AG20443 (cell line): Measurements from ENCODE around the gene TERB1.
"Not testable (repeated sequence)": the region's sequence is repeated elsewhere in the genome, so short reads cannot be mapped to it uniquely, and the experiment has no call there.

Experiments
- DNase-seq: peaks from one replicate; pipeline ENCODE4 v3.0.0; 2012; ENCODE audit warnings: low spot score, mixed read lengths

Gene TERB1

DNA sequence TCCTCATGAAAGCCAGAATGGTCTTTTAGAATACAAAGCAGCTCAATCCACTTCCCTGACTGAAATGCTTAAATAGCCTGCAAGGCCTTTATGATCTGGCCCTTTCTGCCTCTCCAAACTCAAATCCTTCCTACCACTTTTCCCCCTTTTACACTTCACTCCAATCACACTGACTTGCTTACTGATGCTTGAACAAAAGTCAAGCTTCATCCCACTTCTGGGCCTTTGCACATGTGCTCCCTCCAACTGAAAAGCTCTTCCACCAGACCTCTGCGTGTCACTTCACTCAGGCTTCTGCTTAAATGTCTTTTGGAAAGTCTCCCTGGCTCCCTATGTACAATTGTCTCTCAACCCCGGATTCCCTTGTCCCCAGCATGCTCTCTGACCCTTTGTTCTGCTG lies 13.3 kb upstream of the TERB1 start:
- DNase-seq: no peak

DNA sequence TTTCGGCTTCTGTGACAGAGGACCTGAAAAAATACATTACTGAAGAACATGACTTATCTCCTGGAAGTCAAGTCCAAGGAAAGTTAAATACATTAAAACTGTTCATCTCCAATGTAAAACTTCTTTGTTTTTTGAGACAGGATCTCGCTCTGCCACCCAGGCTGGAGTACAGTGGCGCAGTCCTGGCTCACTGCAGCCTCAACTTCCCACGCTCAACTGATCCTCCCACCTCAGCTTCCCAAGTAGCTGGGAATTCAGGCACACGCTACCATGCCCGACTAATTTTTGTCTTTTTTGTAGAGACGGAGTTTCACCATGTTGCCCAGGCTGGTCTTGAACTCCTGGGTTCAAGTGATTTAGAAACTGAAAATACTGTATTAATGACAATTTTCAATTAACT lies 9.7 kb upstream of the TERB1 start:
- DNase-seq: no peak

DNA sequence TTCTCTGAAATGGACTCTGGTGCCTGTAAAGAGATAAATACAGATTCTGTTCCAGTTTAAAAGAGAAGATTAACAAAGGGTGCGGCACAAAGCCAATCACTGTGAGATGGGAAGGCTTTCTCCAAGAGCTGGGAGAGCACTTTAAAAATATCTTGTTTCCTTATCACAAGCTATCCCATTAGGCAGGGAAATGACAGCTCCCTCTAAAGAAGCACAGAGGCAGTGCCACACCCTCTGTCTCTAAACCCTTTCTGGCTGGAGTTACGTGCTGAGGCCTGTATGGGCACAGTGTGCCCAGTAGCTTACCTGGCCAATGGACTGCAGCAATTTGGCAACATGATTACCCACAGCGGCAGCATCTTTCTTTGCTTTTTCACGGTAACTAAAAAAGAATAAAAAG lies 9.0 kb upstream of the TERB1 start:
- no peak for DNase-seq

DNA sequence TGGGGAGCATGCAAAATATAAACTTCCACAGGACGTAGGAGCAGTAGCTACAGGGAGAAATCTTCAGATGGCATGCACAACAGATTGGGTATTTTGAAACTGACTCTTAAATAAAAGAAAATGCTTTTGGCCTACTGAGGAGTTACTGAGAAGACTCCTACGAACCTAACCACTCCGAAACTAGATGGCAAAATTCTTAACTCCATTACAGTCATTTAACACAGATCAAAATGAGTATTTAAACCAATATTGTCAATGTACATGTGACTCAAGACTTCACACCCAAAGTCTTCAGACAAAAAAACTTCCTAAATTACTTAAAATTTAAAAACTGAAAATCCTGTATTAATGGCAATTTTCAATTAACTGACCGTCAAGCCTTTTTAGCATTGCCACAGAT lies 8.4 kb upstream of the TERB1 start:
- no peak for DNase-seq

GRCh38 chr16:66802159-66802558 lies 775 bp upstream of the TERB1 start:
- no peak for DNase-seq

DNA sequence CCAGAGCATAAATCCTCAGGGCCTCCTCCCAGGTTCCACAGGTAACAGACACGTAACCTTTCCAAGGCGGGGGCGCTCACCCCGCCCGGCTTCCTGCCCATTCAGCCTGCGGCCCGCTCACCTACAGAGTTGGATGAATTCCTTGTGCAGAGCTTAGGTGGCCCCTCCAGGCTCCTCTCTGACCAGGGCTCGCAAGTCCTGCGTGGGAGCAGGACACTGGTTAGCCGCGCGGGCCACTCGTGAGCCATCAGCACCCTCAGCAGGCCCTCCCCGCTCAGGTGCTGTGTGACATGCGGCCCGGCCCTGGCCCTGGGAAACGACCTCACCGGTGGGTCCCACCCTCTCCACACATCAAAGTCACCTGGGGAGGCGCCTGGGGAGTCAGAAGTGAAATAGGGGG lies 528 bp downstream of the TERB1 start:
- peak; percentile 7 for DNase-seq

DNA sequence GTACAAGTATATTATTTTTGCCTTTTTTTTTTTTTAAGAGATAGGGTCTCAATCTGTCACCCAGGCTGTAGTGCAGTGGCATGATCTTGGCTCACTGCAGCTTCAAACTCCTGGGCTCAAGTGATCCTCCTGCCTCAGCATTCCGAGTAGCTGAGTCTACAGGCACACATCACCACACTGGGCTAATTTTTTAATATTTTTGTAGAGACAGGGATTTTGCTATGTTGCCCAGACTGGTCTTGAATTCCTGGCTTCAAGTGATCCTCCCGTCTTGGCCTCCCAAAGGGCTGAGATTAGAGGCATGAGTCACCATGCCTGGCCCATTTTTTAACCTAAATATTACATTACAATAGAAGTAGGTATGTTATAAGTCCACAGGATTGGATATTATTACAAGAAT lies 3.2 kb downstream of the TERB1 start:
- no peak for DNase-seq

- not testable (repeated sequence) for DNase-seq
Observed at GRCh38 chr16:66793984-66794383, 7.4 kb downstream of the TERB1 start.

GRCh38 chr16:66790130-66790733 lies 11.2 kb downstream of the TERB1 start:
- no peak for DNase-seq

DNA sequence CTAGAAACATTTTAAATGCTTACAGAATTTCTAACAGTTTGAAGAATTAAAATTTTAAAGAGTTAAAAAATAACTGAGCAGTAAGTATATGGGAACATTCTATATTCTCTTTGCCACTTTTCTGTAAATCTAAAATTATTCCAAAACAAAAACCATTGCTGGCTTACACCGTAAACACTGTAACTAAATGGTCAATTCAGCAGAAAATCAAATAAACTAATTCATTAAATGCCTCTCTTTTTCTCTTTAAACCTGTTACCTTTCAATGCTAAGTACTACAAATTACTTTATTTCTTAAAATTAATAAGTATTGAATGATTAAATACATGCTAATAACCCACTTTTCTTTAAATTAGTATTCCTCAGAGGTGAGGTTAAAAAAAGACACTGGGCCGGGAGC lies 14.0 kb downstream of the TERB1 start:
- no peak for DNase-seq

- DNase-seq: no peak
Observed at GRCh38 chr16:66786551-66786950, 14.8 kb downstream of the TERB1 start.

DNA sequence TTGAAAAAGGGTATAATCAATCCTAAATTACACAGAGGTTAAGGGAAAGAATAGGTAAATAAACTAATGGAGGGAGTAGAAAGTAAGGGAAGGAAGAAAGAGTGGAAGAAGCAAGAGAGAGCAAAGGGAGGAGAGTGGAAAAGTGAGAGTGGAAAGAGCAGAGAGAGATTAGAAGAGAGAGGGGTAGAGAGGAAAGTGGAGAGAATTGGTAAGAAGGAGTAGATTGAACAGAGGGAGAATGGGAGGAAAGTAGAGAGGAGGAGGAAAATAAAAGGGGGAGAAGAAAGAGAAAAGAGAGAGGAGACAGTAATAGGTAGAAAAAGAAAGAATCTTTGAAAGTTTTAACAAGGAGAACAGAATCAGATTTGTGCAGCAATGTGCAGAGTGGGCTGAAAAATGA lies 24.9 kb downstream of the TERB1 start:
- no peak for DNase-seq

- no peak for DNase-seq
Observed at GRCh38 chr16:66774981-66775380, 26.4 kb downstream of the TERB1 start.

DNA sequence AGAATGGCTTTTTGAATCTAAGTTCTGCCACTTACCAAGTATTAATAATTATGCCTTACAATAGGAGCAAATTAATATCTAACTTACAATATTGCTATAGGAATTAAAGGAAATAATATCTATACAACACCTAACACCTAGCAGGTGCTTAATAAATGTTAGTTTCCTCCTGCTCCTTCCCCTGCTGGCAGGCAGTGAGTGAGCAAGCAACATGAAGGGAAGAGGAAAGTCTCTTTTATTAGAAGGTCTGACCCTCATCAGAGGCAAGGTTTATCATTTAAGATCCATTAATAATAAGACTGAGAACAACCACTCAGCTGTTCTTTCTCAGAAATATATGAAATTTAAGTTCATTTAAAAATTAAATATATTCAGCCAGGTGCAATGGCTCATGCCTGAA lies 43.3 kb downstream of the TERB1 start:
- no peak for DNase-seq

DNA sequence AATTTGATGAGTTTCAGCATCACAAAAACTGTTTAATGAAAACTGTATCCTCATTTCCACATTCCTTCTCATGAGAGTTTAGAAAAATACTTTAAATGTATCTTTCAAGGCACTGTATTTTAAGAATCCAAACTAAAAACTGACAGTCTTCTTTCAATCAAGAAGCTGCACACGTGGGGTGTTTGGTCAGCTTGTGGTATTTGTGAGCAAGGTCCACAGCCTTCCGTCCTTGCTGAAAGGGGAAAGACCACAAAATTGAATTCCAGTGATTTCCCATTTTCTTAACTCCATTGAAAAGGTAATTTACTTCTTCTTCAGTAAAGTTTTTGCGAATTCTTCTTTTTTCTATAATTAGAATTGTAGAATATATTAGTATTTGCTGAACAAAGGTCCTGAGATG lies 46.6 kb downstream of the TERB1 start:
- DNase-seq: no peak

DNA sequence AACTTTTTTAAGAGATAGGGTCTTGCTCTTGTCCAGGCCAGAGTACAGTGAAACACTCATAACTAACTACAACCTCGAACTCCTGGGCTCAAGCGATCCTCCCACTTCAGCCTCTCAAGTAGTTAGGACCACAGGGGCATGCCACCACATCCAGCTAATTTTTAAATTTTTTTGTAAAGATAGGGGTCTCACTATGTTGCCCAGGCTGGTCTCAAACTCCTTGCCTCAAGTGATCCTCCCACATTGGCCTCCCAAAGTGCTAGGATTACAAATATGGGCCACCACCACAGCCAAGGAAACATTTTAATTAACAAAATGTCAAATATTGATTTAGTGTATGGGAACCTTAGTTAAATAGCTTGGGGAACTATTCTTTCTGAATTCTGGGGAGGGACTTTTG lies 47.2 kb downstream of the TERB1 start:
- no peak for DNase-seq

- no peak for DNase-seq
Observed at GRCh38 chr16:66752958-66753357, 48.4 kb downstream of the TERB1 start.

DNA sequence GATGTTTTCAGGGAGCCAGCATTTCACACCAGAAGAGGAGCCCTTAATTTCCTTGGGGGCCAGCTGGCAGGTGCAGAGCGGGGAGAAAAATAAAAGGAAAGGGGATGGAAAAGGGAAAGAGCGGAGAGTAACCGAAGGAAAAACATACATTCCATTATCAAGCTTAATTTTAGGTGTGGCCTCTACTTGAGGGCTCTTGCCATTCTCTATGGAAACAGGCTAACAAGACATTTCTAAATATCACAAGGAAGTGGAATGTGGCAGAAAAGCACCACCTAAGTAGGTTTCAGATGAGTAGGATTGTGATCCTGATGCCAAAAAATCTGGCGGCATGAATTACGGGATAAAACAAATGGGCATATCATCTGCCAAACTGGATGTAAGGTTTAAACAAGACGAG lies 49.0 kb downstream of the TERB1 start:
- DNase-seq: no peak

- DNase-seq: no peak
Observed at GRCh38 chr16:66751992-66752322, 49.4 kb downstream of the TERB1 start.

DNA sequence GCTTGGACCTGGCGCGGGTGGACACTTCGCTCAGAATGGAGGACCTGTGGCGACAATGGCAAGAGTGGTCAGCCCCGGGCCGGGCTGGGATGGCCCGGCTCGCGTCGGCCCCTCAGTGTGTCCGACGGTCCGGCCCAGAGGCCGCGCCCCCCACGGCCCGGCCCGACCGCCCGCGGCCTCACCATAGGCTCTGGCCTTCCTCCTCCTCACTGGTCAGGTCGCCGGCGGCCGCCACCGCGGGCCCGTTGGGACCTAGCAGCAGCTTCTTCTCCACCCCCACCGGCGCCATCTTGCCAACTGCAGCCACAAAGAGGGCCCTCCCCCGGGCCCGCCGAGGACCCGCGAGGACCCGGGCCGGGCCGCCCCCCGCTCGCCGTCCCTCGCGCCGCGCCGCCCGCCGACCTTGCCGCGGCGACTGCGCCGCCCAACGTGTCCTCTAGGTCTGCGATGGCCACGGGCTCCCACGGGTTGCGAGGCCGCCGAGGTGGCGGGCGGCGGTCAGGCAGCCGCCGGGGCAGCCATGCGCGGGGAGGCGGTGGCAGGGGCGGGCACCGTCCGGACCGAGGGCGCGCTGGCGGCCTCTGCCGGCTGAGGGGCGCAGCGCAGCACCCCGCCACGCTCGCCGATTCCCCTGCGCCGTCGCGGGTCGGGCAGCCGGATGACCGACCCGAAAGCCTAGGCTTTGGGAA lies 49.9 kb downstream of the TERB1 start, which contains the start of gene DYNC1LI2:
Gene DYNC1LI2, minus strand, starts transcription at position 307 of the 689 bp plus-strand sequence. Its CDS starts 18 bp downstream, at position 289.
- DNase-seq: peak; percentile 98

- peak; percentile 40 for DNase-seq
Observed at GRCh38 chr16:66751053-66751302, 50.4 kb downstream of the TERB1 start.

DNA sequence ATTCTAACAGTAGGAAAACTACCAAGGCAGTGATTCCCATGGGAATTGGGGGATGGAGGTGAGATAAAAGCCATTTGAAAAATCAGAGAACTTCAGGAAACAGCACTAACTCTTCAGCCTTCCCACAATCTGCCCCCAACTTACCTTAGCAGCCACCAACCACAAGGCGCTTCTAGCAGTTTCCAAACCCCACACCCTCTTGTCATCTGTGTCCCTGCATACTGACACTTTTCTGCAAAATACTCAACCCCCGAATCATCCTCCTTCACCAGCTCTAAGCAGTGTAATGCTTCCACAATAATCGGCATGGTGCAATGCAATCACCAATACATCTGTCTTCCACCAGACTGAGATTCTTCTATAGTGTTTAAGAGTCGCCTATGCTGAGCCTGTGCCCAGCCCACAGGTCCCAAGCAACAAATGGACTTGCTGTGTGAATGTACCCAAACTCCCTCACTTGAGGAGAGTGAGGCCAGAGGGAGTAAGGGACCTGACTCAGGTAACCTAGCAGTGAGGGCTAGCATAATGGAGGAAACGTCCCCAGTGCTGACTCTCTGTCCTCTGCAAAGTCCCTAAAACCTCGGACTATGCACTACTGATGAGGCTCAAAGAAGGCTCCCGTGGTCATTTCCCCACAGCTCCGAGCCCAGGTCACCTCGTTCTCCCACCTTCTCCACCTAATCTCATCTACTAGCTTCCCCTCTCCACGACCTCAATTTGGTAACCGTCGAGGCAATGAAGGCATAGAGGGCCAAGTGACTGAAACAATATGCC lies 50.9 kb downstream of the TERB1 start:
- no peak for DNase-seq

GRCh38 chr16:66746682-66747081 lies 54.7 kb downstream of the TERB1 start:
- no peak for DNase-seq

DNA sequence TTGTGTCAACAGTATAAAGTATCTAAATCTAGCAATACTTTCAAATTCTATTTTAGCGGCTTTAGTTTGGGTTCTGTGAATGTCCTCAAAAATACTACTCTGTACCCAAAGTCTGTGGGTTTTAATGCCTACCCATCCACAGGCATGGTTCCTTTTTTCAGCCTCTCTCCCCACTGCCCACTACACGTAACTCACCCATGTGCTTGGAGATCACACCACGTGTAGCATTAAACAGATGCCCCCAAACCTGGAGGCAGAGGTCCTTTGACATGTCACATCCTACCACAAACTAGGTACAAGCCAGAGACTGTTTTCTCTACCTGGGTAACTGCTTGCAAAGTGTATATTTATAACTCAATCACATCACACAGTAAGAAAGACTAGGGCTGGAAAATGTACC lies 55.3 kb downstream of the TERB1 start:
- DNase-seq: no peak
